OCI-LY7 (cell line): ENCODE measurements around the gene PLPP1.

ENCODE experiments used
- EZH2phosphoT487 ChIP-seq: fragments of 200-600 bp; sonication (generic); IDR thresholded peaks from 2 replicates; pipeline ENCODE4 v1.6.1; 2018; ENCODE audit warnings: low read depth, borderline replicate concordance, mild to moderate bottlenecking, mixed run types, antibody characterized with exemption, low read length, moderate library complexity, mixed read lengths
- TF ChIP-seq, protein P1 (sequence below): fragments of 200-600 bp; sonication (generic); conservative IDR thresholded peaks from 2 replicates; pipeline ENCODE4 v1.5.1; 2014; ENCODE audit warnings: mild to moderate bottlenecking, antibody characterized with exemption, low read length, moderate library complexity, mixed read lengths

GRCh38 chr5:55521881-55522280 lies 12.9 kb downstream of the PLPP1 start:
- TF ChIP-seq, protein P1, sequence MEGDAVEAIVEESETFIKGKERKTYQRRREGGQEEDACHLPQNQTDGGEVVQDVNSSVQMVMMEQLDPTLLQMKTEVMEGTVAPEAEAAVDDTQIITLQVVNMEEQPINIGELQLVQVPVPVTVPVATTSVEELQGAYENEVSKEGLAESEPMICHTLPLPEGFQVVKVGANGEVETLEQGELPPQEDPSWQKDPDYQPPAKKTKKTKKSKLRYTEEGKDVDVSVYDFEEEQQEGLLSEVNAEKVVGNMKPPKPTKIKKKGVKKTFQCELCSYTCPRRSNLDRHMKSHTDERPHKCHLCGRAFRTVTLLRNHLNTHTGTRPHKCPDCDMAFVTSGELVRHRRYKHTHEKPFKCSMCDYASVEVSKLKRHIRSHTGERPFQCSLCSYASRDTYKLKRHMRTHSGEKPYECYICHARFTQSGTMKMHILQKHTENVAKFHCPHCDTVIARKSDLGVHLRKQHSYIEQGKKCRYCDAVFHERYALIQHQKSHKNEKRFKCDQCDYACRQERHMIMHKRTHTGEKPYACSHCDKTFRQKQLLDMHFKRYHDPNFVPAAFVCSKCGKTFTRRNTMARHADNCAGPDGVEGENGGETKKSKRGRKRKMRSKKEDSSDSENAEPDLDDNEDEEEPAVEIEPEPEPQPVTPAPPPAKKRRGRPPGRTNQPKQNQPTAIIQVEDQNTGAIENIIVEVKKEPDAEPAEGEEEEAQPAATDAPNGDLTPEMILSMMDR, result no peak
- no peak for TF ChIP-seq EZH2phosphoT487
